Central memory CD4-positive, alpha-beta T cell (primary cell): ENCODE data around the gene DGKK.

ENCODE experiments used
- DNase-seq: peaks from one replicate; pipeline ENCODE4 v3.0.0; 2022
- total RNA-seq, 3 experiments: gene quantifications; one replicate each; lab custom pipeline; 2026; lab: John Stamatoyannopoulos, UW

The DGKK gene
- 0 reads per million in 3 experiments for total RNA-seq

GRCh38 chrX:50470103-50471031, at the start of gene DGKK:
Gene DGKK (minus strand): TSS chrX:50470825. CDS start chrX:50470678, 147 bp downstream.
- no peak for DNase-seq

GRCh38 chrX:50514811-50515210, 44.2 kb upstream of the DGKK start:
- DNase-seq: no peak

GRCh38 chrX:50497114-50497513, 26.5 kb upstream of the DGKK start:
- DNase-seq: no peak

GRCh38 chrX:50495616-50496015, 25.0 kb upstream of the DGKK start:
- no peak for DNase-seq

- DNase-seq: no peak
Observed at GRCh38 chrX:50492720-50493119, 22.1 kb upstream of the DGKK start.

- DNase-seq: no peak
Observed at GRCh38 chrX:50484662-50485061, 14.0 kb upstream of the DGKK start.

- DNase-seq: no peak
Observed at GRCh38 chrX:50483283-50483682, 12.7 kb upstream of the DGKK start.

- no peak for DNase-seq
Observed at GRCh38 chrX:50475208-50475607, 4.6 kb upstream of the DGKK start.

GRCh38 chrX:50471390-50471789, 765 bp upstream of the DGKK start:
- no peak for DNase-seq

- DNase-seq: no peak
Observed at GRCh38 chrX:50469206-50469605, 1.4 kb downstream of the DGKK start.

- DNase-seq: no peak
Observed at GRCh38 chrX:50459615-50460014, 11.0 kb downstream of the DGKK start.

- no peak for DNase-seq
Observed at GRCh38 chrX:50458483-50458882, 12.1 kb downstream of the DGKK start.

GRCh38 chrX:50456712-50457484, 13.7 kb downstream of the DGKK start:
- DNase-seq: no peak

GRCh38 chrX:50452782-50453181, 17.8 kb downstream of the DGKK start:
- no peak for DNase-seq

GRCh38 chrX:50450324-50450723, 20.3 kb downstream of the DGKK start:
- no peak for DNase-seq

- no peak for DNase-seq
Observed at GRCh38 chrX:50448565-50448964, 22.1 kb downstream of the DGKK start.

GRCh38 chrX:50447535-50447934, 23.1 kb downstream of the DGKK start:
- DNase-seq: no peak

- DNase-seq: no peak
Observed at GRCh38 chrX:50442426-50443116, 28.1 kb downstream of the DGKK start.

GRCh38 chrX:50436797-50437196, 33.8 kb downstream of the DGKK start:
- DNase-seq: no peak

GRCh38 chrX:50432829-50433289, 37.8 kb downstream of the DGKK start:
- no peak for DNase-seq

- DNase-seq: no peak
Observed at GRCh38 chrX:50431623-50432022, 39.0 kb downstream of the DGKK start.

GRCh38 chrX:50430917-50431575, 39.6 kb downstream of the DGKK start:
- DNase-seq: no peak

GRCh38 chrX:50428174-50428573, 42.5 kb downstream of the DGKK start:
- DNase-seq: no peak
